ENCODE measurements around the gene CD68.

CD68 gene

DNA sequence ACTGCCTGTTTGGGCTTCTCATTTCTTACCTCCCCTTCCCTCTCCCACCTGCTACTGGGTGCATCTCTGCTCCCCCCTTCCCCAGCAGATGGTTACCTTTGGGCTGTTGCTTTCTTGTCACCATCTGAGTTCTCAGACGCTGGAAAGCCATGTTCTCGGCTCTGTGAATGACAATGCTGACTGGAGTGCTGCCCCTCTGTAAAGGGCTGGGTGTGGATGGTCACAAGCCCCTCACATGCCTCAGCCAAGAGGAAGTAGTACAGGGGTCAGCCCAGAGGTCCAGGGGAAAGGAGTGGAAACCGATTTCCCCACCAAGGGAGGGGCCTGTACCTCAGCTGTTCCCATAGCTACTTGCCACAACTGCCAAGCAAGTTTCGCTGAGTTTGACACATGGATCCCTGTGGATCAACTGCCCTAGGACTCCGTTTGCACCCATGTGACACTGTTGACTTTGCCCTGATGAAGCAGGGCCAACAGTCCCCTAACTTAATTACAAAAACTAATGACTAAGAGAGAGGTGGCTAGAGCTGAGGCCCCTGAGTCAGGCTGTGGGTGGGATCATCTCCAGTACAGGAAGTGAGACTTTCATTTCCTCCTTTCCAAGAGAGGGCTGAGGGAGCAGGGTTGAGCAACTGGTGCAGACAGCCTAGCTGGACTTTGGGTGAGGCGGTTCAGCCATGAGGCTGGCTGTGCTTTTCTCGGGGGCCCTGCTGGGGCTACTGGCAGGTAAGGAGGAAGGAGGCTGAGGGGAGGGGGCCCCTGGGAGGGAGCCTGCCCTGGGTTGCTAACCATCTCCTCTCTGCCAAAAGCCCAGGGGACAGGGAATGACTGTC, at the start of gene CD68:
Gene CD68, plus strand, starts transcription at position 638 of the 833 bp plus-strand sequence. Its CDS starts 40 bp downstream, at position 678.
- peak; percentile 58 to 72 (median 71) for DNase-seq (ENCODE audit: low read depth in 2 of 3, low spot score in 1 of 3)

GRCh38 chr17:7530023-7530900, 49.2 kb upstream of the CD68 start:
- DNase-seq (ENCODE audit: low read depth in 2 of 3, low spot score in 1 of 3): no peak

DNA sequence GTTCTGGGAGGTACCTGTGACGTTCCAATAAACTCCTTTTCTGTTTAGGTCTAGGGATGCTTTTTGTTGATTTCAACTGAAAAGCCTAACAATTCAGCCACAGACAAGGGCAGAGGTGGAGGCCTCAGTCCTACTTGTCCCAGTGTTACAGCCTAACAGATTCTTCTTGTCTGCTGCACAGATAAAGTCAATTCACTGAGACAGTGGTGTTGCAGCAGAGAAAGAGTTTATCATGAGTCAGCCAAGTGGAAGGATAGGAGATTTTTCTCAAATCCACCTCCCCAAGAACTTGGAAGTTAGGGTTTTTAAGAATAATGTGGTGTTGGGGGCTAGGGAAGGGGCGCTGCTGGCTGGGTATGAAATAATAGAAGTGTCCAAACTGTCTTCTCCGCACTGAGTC, 41.4 kb upstream of the CD68 start:
- DNase-seq (ENCODE audit: low read depth in 2 of 3, low spot score in 1 of 3): no peak

- DNase-seq (ENCODE audit: low read depth in 2 of 3, low spot score in 1 of 3): no peak
Measured at GRCh38 chr17:7538891-7539545, 40.4 kb upstream of the CD68 start.

DNA sequence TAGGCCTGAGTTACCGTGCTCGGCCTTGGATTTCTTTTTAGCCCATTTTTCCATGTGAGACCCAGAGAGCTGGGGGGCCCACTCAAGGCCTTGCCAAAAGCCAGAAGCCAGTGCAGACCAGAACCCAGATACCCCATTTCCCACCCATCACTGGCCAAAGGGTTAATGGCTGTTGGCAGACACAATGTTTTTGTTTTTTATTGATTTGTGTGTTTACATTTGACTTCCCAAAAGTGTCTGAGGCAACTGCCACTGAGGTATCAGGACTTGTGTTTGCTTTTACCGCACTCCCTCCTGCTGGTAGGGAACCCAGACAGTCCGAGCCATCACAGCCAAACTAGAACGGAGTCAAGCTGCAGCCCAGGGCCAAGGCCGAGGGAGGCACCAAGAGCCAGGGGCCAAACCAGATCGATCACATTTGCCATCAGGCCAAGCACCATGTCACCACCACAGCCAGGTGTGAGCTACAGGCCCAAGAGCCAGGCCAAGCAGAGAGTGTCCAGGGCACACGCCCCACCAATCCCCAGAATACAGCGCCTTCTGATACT, 38.3 kb upstream of the CD68 start:
- DNase-seq (ENCODE audit: low read depth in 2 of 3, low spot score in 1 of 3): no peak

DNA sequence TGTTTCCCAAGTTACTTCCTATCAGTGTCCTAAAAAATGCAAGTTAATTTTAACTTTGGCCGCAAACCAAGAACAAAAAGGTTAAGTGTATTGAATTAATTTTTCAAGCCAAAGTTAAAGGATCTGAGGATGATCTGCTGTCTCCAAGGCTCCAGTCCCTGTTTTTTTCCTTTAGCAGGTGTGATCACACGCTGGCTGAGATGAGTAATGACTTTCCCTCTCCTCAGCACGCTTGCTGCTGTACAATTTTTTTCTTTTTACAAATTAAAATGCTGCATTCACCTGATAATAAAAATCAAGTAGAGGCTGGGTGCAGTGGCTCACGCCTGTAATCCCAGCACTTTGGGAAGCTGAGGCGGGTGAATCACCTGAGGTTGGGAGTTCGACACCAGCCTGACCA, 34.5 kb upstream of the CD68 start:
- DNase-seq (ENCODE audit: low read depth in 2 of 3, low spot score in 1 of 3): no peak

DNA sequence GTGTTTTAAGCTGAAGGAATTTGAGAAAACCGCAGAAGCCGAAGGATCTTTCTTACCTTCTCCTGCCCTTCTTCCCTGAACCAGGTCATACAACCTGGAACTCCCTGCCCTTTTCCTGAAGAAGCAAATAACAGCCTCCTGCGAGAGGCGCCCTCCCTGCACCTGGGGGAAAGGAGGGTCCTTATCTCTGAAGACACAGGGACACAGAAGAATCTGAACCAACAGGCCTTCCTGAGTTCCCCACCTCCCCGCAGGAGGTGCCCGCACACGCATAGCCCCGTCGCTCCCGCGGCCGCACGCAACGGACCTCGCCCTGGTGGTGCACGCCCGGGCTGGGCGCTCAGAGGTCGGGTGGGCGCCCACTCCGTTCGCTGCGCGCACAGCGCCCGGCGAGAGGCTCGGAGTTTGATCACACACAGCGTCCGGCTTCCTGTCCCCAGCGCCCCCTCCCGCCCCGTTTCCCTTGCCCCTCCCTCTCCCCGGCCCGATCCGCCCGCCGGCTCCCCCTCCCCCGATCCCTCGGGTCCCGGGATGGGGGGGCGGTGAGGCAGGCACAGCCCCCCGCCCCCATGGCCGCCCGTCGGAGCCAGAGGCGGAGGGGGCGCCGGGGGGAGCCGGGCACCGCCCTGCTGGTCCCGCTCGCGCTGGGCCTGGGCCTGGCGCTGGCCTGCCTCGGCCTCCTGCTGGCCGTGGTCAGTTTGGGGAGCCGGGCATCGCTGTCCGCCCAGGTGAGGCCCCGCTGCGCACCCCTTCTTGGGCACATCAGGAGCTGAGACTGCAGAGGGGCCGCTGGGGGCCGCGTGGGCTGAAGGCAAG, 30.6 kb upstream of the CD68 start, which contains the start of gene TNFSF12:
Gene TNFSF12, plus strand, starts transcription at position 474 of the 816 bp plus-strand sequence. Its CDS starts 96 bp downstream, at position 570.
- DNase-seq (ENCODE audit: low read depth in 2 of 3, low spot score in 1 of 3): no peak

DNA sequence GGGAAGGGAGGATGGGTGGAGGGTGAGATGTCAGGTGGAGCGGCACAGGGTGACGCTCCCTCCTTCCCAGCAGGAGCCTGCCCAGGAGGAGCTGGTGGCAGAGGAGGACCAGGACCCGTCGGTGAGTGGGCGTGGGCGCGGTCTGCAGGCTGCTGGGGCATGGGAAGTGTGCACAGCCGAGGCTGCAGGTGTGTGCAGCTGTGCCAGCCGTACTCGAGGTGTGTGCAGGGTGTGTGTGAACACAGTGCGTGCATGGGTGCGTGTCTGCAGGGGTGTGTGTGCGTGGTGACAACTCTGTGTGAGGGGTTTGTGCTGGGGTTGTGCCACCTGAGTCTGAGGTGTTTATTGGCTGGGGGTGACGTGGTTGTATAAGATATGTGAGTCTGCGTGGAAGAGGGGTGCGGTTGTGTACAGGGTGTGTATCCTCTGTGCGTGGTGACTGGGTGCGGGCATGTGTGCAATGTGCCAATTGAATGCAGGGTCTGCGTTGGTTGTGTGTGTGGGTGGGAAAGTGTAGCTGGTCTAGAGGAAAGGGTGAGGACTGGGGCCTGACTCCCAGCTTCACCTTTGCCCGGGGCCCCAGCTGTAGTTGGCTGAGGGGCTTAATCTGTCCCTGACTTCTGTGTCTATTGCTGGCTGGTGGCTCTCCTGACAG, 29.9 kb upstream of the CD68 start:
- DNase-seq (ENCODE audit: low read depth in 2 of 3, low spot score in 1 of 3): no peak

GRCh38 chr17:7550344-7550743, 29.1 kb upstream of the CD68 start:
- DNase-seq (ENCODE audit: low read depth in 2 of 3, low spot score in 1 of 3): no peak

GRCh38 chr17:7551396-7551795, 28.0 kb upstream of the CD68 start:
- DNase-seq (ENCODE audit: low read depth in 2 of 3, low spot score in 1 of 3): no peak

GRCh38 chr17:7552621-7553051, 26.8 kb upstream of the CD68 start:
- no peak for DNase-seq (ENCODE audit: low read depth in 2 of 3, low spot score in 1 of 3)

DNA sequence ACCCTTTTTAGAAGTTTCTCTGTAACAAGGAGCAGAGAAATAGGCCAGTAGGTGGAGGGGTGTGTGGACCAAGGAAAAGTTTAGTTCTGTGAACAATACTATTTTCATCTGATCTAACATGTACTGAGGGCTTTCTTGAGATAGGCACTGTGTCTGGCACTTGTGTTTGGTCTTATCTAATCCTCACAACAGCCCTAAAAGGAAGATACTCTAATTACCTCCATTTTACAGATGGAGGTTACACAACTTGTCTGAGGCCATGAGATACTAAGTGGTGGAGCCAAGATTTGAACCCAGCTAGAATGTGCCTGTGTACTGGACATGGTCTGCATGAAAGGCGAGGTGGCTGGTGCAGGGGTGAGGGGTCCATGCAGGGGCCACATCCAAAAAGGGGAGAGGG, 26.1 kb upstream of the CD68 start:
- DNase-seq (ENCODE audit: low read depth in 2 of 3, low spot score in 1 of 3): no peak

DNA sequence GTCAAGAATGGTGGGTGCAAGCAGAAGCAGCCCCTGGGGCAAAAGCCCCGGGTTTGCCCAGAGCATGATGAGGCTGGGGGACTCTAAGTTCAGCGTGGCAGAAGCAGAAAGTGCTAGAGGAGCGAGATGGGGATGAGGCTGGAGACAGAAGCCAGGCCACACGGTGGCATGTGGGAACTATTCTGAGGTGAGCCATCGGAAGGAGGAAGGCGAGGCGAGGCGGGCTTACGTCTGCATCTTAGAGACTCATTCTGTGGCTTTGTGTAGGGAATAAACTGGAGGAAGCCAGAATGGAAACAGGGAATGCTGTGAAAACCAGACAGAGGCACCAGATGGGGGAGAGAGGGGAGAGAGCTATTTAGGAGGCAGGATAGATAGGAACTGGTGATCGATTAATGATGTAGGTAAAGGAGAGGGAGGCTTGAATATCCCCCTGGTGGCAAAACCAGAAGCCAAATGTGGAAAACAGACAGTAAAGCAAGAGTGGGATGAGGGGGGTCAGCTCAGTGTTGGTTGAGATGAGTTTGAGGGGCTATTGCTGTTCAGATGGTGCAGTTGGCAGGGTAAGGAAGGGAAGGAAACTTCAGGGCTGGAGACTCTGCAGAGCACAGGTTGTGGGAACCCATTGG, 24.0 kb upstream of the CD68 start:
- DNase-seq (ENCODE audit: low read depth in 2 of 3, low spot score in 1 of 3): no peak

DNA sequence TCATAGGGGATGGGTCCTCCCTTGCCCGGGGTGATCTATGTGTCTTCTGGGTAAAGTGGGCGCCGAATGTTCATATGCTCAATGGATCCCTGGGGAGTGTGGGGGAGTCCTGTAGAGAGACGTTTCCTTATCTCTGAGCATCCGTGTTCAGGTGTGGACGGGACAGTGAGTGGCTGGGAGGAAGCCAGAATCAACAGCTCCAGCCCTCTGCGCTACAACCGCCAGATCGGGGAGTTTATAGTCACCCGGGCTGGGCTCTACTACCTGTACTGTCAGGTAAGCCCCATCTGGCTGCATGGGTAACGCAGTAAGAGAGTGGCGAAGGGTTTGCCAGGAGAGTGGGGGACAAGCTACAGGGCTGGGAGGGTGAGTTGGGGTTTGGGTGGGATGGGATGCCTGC, 22.8 kb upstream of the CD68 start:
- DNase-seq (ENCODE audit: low read depth in 2 of 3, low spot score in 1 of 3): no peak

DNA sequence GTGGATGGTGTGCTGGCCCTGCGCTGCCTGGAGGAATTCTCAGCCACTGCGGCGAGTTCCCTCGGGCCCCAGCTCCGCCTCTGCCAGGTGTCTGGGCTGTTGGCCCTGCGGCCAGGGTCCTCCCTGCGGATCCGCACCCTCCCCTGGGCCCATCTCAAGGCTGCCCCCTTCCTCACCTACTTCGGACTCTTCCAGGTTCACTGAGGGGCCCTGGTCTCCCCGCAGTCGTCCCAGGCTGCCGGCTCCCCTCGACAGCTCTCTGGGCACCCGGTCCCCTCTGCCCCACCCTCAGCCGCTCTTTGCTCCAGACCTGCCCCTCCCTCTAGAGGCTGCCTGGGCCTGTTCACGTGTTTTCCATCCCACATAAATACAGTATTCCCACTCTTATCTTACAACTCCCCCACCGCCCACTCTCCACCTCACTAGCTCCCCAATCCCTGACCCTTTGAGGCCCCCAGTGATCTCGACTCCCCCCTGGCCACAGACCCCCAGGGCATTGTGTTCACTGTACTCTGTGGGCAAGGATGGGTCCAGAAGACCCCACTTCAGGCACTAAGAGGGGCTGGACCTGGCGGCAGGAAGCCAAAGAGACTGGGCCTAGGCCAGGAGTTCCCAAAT, 22.2 kb upstream of the CD68 start:
- no peak for DNase-seq (ENCODE audit: low read depth in 2 of 3, low spot score in 1 of 3)

DNA sequence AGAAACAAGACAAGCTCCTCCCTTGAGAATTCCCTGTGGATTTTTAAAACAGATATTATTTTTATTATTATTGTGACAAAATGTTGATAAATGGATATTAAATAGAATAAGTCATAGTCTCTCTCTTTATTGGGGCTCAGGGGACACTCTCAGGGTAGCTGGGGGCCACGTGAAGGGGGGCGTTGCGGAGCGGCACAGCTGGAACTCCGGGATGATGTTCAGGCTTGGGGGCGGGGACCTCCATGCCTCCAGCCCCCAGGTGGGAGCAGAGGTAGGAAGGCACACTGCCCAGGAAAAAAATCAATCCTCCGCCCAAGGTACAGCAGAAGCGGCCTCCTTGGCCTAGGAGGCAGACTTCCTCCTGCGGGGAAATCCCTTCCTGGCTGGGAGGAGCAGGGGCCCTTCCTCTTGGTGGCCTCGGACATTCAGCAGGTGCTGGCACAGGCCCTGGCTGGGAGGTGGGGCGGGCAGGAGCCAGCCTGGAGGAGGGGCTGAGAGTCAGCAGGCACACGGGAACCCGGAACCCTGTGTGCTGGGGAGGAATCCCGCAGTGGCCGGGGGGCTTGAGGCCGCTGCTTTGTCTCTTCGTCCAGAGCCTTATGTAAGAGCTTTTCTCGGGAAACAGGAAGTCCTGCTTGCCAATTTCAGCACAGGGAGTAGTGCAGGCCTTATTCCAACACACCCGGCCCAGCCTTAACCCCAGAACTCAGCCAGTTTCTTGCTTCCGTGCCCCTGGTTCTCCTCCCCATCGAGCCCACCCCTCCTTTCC, 21.5 kb upstream of the CD68 start:
- no peak for DNase-seq (ENCODE audit: low read depth in 2 of 3, low spot score in 1 of 3)

GRCh38 chr17:7558544-7559319, 20.7 kb upstream of the CD68 start, which contains the start of gene TNFSF13:
Gene TNFSF13 (plus strand): TSS chr17:7558750. CDS start chr17:7559040, 290 bp downstream.
- DNase-seq (ENCODE audit: low read depth in 2 of 3, low spot score in 1 of 3): no peak

Measured in stimulated activated CD4-positive, alpha-beta T cell treated with anti-CD3 and anti-CD28 coated beads, Interleukin-12 subunit alpha, Interleukin-12 subunit beta, amount 100 ng/mL, for 48 hours (primary cell).